ENCODE data around the gene GLYAT.

GLYAT gene

GRCh38 chr11:58731819-58732218 lies at the start of gene GLYAT:
TSS of gene GLYAT (minus strand) at chr11:58731943. CDS start at chr11:58724496, 7,447 bp downstream.
- CTCF ChIA-PET: no interaction called here
- DNase-seq (ENCODE audit: extremely low spot score): no peak
- POLR2A ChIA-PET: no interaction called here

GRCh38 chr11:58781345-58781744 lies 49.6 kb upstream of the GLYAT start:
- TF ChIP-seq TARDBP (IDR thresholded peaks at IDR 0.05): no peak
- no peak for TF ChIP-seq FOXM1 (IDR thresholded peaks at IDR 0.05; ENCODE audit: borderline replicate concordance)
- no peak for TF ChIP-seq LEF1 (IDR thresholded peaks at IDR 0.05; ENCODE audit: borderline replicate concordance)
- no peak for TF ChIP-seq SP1 (IDR thresholded peaks at IDR 0.05)
- TF ChIP-seq SUZ12 (IDR thresholded peaks at IDR 0.05): no peak
- TF ChIP-seq ARNT (IDR thresholded peaks at IDR 0.05): no peak
- no peak for TF ChIP-seq FOXA1 (IDR thresholded peaks at IDR 0.05)
- TF ChIP-seq ELF4 (IDR thresholded peaks at IDR 0.05): no peak
- no peak for TF ChIP-seq NFRKB (IDR thresholded peaks at IDR 0.05)
- TF ChIP-seq PKNOX1 (IDR thresholded peaks at IDR 0.05): no peak
- no peak for TF ChIP-seq FOXK2 (IDR thresholded peaks at IDR 0.05)
- TF ChIP-seq ZNF384 (IDR thresholded peaks at IDR 0.05): no peak
- no peak for TF ChIP-seq CTBP1 (IDR thresholded peaks at IDR 0.05; ENCODE audit: borderline replicate concordance)
- no peak for DNase-seq (ENCODE audit: extremely low spot score)
- ChIA-PET POLR2A (no interaction called here), CTCF (no interaction called here)

More at GRCh38 chr11:58731819-58732218, at the start of gene GLYAT:
- no peak for TF ChIP-seq PKNOX1 (IDR thresholded peaks at IDR 0.05)
- no peak for TF ChIP-seq SUZ12 (IDR thresholded peaks at IDR 0.05)
- no peak for TF ChIP-seq FOXA1 (IDR thresholded peaks at IDR 0.05)
- no peak for TF ChIP-seq FOXK2 (IDR thresholded peaks at IDR 0.05)
- no peak for TF ChIP-seq L3MBTL2 (conservative IDR thresholded peaks at IDR 0.05)
- no peak for TF ChIP-seq ZNF384 (IDR thresholded peaks at IDR 0.05)

- TF ChIP-seq TARDBP (IDR thresholded peaks at IDR 0.05): no peak
- no peak for TF ChIP-seq SUZ12 (IDR thresholded peaks at IDR 0.05)
- TF ChIP-seq LEF1 (IDR thresholded peaks at IDR 0.05; ENCODE audit: borderline replicate concordance): no peak
- TF ChIP-seq HDGF (IDR thresholded peaks at IDR 0.05; ENCODE audit: borderline replicate concordance): no peak
- TF ChIP-seq FOXK2 (IDR thresholded peaks at IDR 0.05): no peak
- TF ChIP-seq PKNOX1 (IDR thresholded peaks at IDR 0.05): no peak
- TF ChIP-seq FOXM1 (IDR thresholded peaks at IDR 0.05; ENCODE audit: borderline replicate concordance): no peak
- TF ChIP-seq L3MBTL2 (conservative IDR thresholded peaks at IDR 0.05): no peak
- TF ChIP-seq ELF4 (IDR thresholded peaks at IDR 0.05): no peak
- no peak for TF ChIP-seq NFRKB (IDR thresholded peaks at IDR 0.05)
- no peak for TF ChIP-seq BHLHE40 (IDR thresholded peaks at IDR 0.05; ENCODE audit: borderline replicate concordance)
- no peak for TF ChIP-seq ZNF384 (IDR thresholded peaks at IDR 0.05)
- TF ChIP-seq FOXA1 (IDR thresholded peaks at IDR 0.05): no peak
- no peak for TF ChIP-seq CTBP1 (IDR thresholded peaks at IDR 0.05; ENCODE audit: borderline replicate concordance)
- TF ChIP-seq SP1 (IDR thresholded peaks at IDR 0.05): no peak
- no peak for TF ChIP-seq ARNT (IDR thresholded peaks at IDR 0.05)
- ChIA-PET CTCF (no interaction called here), POLR2A (no interaction called here)
- no peak for DNase-seq (ENCODE audit: extremely low spot score)
Measured at GRCh38 chr11:58780578-58780977, 48.8 kb upstream of the GLYAT start.

- no peak for DNase-seq (ENCODE audit: extremely low spot score)
- TF ChIP-seq NFRKB (IDR thresholded peaks at IDR 0.05): no peak
- TF ChIP-seq L3MBTL2 (conservative IDR thresholded peaks at IDR 0.05): no peak
- no peak for TF ChIP-seq SUZ12 (IDR thresholded peaks at IDR 0.05)
- TF ChIP-seq FOXM1 (IDR thresholded peaks at IDR 0.05; ENCODE audit: borderline replicate concordance): no peak
- no peak for TF ChIP-seq SP1 (IDR thresholded peaks at IDR 0.05)
- no peak for TF ChIP-seq CTBP1 (IDR thresholded peaks at IDR 0.05; ENCODE audit: borderline replicate concordance)
- no peak for TF ChIP-seq ELF4 (IDR thresholded peaks at IDR 0.05)
- POLR2A ChIA-PET: no interaction called here
- CTCF ChIA-PET: no interaction called here
Measured at GRCh38 chr11:58776891-58777710, 45.4 kb upstream of the GLYAT start.

GRCh38 chr11:58775066-58775708 lies 43.4 kb upstream of the GLYAT start:
- no peak for TF ChIP-seq PKNOX1 (IDR thresholded peaks at IDR 0.05)
- no peak for TF ChIP-seq LEF1 (IDR thresholded peaks at IDR 0.05; ENCODE audit: borderline replicate concordance)
- POLR2A ChIA-PET: no interaction called here

GRCh38 chr11:58774164-58774593 lies 42.4 kb upstream of the GLYAT start:
- DNase-seq (ENCODE audit: extremely low spot score): no peak
- CTCF ChIA-PET: no interaction called here

More at GRCh38 chr11:58775066-58775708, 43.4 kb upstream of the GLYAT start:
- CTCF ChIA-PET: no interaction called here
- no peak for DNase-seq (ENCODE audit: extremely low spot score)

More at GRCh38 chr11:58774164-58774593, 42.4 kb upstream of the GLYAT start:
- TF ChIP-seq FOXA1 (IDR thresholded peaks at IDR 0.05) (no peak), NFRKB (IDR thresholded peaks at IDR 0.05) (no peak), ARNT (IDR thresholded peaks at IDR 0.05) (no peak), ELF4 (IDR thresholded peaks at IDR 0.05) (no peak), TARDBP (IDR thresholded peaks at IDR 0.05) (no peak)
- POLR2A ChIA-PET: no interaction called here
